A549 (cell line): ENCODE results near the gene C19orf53. TPM values are rescaled to one million over a fixed set of nuclear protein-coding genes. Genes with fewer than 3 reads are reported as not detected.

Experiments used
- ATAC-seq, 2 experiments: fragments of 200-7000 bp in 1 of 2; fragments of >200 bp in 1 of 2; cut with Nextera tagmentation in 1 of 2; cut with Tn5 transposase in 1 of 2; 3 replicates each; pipeline versions ENCODE4 v1.8.0 to v1.9.1; 2018 to 2020; ENCODE audit warnings: mild to moderate bottlenecking in 1 of 2, moderate library complexity in 1 of 2
- CTCF ChIA-PET: fragments of 300-600 bp; sonication (Branson Sonifier 250); formaldehyde crosslinking; extraction: SDS; loops from one replicate; lab custom pipeline; 2021; ENCODE audit warnings: antibody characterized with exemption, inconsistent platforms; lab: Yijun Ruan, JAX
- POLR2A ChIA-PET: fragments of 350-600 bp; formaldehyde crosslinking; extraction: SDS; loops from one replicate; lab custom pipeline; 2021; ENCODE audit warnings: antibody characterized with exemption, inconsistent platforms; lab: Yijun Ruan, JAX
- DNase-seq, 2 experiments: peaks; one replicate each; pipeline versions ENCODE4 v3.0.0 to v3.0.0-alpha.2; 2011 to 2016; ENCODE audit warnings: low read depth in 1 of 2, low spot score in 1 of 2
- FAIRE-seq: peaks from 2 replicates; lab custom pipeline; 2011; peaks lifted over from hg19 to GRCh38; lab: Jason Lieb, UNC
- H3K27ac ChIP-seq, 2 experiments: fragments of >200 bp; sonication (Bioruptor Twin); formaldehyde crosslinking; 3 replicates each; pipeline ENCODE4 v1.5.1; 2016 to 2017
- H3K4me1 ChIP-seq: fragments of >200 bp; sonication (Bioruptor Twin); formaldehyde crosslinking; 3 replicates; pipeline ENCODE4 v1.6.1; 2016
- H3K4me2 ChIP-seq: fragments of >200 bp; sonication (Bioruptor Twin); formaldehyde crosslinking; 3 replicates; pipeline ENCODE4 v1.6.1; 2016
- H3K4me3 ChIP-seq: fragments of >200 bp; sonication (Bioruptor Twin); formaldehyde crosslinking; 3 replicates; pipeline ENCODE4 v1.5.1; 2016
- H3K9me3 ChIP-seq: fragments of >200 bp; sonication (Bioruptor Twin); formaldehyde crosslinking; 3 replicates; pipeline ENCODE4 v1.6.1; 2016
- BCL3 ChIP-seq: fragments of >200 bp; sonication (Bioruptor Twin); formaldehyde crosslinking; IDR thresholded peaks from 3 replicates; pipeline ENCODE4 v1.6.1; 2016
- CBX8 ChIP-seq: fragments of 200-600 bp; sonication (generic); IDR thresholded peaks from 2 replicates; pipeline ENCODE4 v1.6.1; 2016
- CHD4 ChIP-seq: fragments of 200-600 bp; sonication (generic); IDR thresholded peaks from 2 replicates; pipeline ENCODE4 v1.6.1; 2016; ENCODE audit warnings: antibody characterized with exemption, mild to moderate bottlenecking, borderline replicate concordance
- CTCF ChIP-seq: fragments of >200 bp; sonication (Bioruptor Twin); formaldehyde crosslinking; IDR thresholded peaks from 3 replicates; pipeline ENCODE4 v1.5.1; 2016
- E2F6 ChIP-seq: IDR thresholded peaks from 2 replicates; pipeline ENCODE4 v1.6.1; 2012; ENCODE audit warnings: low read depth, borderline replicate concordance
- EHF ChIP-seq: fragments of 250-450 bp; sonication (Bioruptor Pico); IDR thresholded peaks from 2 replicates; pipeline ENCODE4 v1.5.0; 2020; ENCODE audit warnings: mild to moderate bottlenecking
- ELK1 ChIP-seq: fragments of 150-350 bp; IDR thresholded peaks from 2 replicates; pipeline ENCODE4 v1.6.1; 2014; ENCODE audit warnings: low read depth, mild to moderate bottlenecking, low read length
- EP300 ChIP-seq, 2 experiments: fragments of >200 bp; sonication (Bioruptor Twin); formaldehyde crosslinking; IDR thresholded peaks; 2 replicates in 1 of 2; 3 replicates in 1 of 2; pipeline ENCODE4 v1.6.1; 2016 to 2017
- HDAC2 ChIP-seq: fragments of 200-600 bp; sonication (generic); IDR thresholded peaks from 2 replicates; pipeline ENCODE4 v1.6.1; 2016
- HES2 ChIP-seq: fragments of >200 bp; sonication (Bioruptor Twin); formaldehyde crosslinking; IDR thresholded peaks from 2 replicates; pipeline ENCODE4 v1.6.1; 2016
- HEYL ChIP-seq: fragments of 250-450 bp; sonication (Bioruptor Pico); IDR thresholded peaks from 2 replicates; pipeline ENCODE4 v1.8.0; 2021; ENCODE audit warnings: mild to moderate bottlenecking, moderate library complexity
- HMGXB4 ChIP-seq: fragments of 250-450 bp; sonication (Bioruptor Pico); IDR thresholded peaks from 2 replicates; pipeline ENCODE4 v1.5.0; 2021; ENCODE audit warnings: mild to moderate bottlenecking, moderate library complexity, borderline replicate concordance
- HOXA7 ChIP-seq: fragments of 250-450 bp; sonication (Bioruptor Pico); IDR thresholded peaks from 2 replicates; pipeline ENCODE4 v1.5.0; 2020; ENCODE audit warnings: mild to moderate bottlenecking, moderate library complexity
- HOXB13 ChIP-seq: fragments of 250-450 bp; sonication (Bioruptor Pico); IDR thresholded peaks from 2 replicates; pipeline ENCODE4 v1.5.0; 2020; ENCODE audit warnings: low read depth, mild to moderate bottlenecking, moderate library complexity
- KDM5A ChIP-seq: fragments of 200-600 bp; sonication (generic); IDR thresholded peaks from 2 replicates; pipeline ENCODE4 v1.6.1; 2016; ENCODE audit warnings: antibody characterized with exemption, mild to moderate bottlenecking
- MAX ChIP-seq: IDR thresholded peaks from 2 replicates; pipeline ENCODE4 v1.6.1; 2012
- MAZ ChIP-seq: fragments of 150-350 bp; IDR thresholded peaks from 2 replicates; pipeline ENCODE4 v1.6.1; 2014; ENCODE audit warnings: antibody characterized with exemption, low read depth, low read length, borderline replicate concordance
- NPAS2 ChIP-seq: fragments of 250-450 bp; sonication (Bioruptor Pico); IDR thresholded peaks from 2 replicates; pipeline ENCODE4 v1.8.0; 2022; ENCODE audit warnings: mild to moderate bottlenecking, moderate library complexity, borderline replicate concordance
- POLR2A ChIP-seq: IDR thresholded peaks from 2 replicates; pipeline ENCODE4 v1.6.1; 2012; ENCODE audit warnings: mild to moderate bottlenecking, low read length
- RNF2 ChIP-seq: fragments of 200-600 bp; sonication (generic); IDR thresholded peaks from 2 replicates; pipeline ENCODE4 v1.6.1; 2016; ENCODE audit warnings: low read depth, mild to moderate bottlenecking, antibody characterized with exemption, moderate library complexity, borderline replicate concordance
- SMC3 ChIP-seq: fragments of >200 bp; sonication (Bioruptor Twin); formaldehyde crosslinking; IDR thresholded peaks from 3 replicates; pipeline ENCODE4 v1.6.1; 2018; ENCODE audit warnings: inconsistent platforms
- TFCP2L1 ChIP-seq: fragments of 250-450 bp; sonication (Bioruptor Pico); IDR thresholded peaks from 2 replicates; pipeline ENCODE4 v1.5.0; 2021; ENCODE audit warnings: mild to moderate bottlenecking
- USF2 ChIP-seq: fragments of 450-650 bp; IDR thresholded peaks from 2 replicates; pipeline ENCODE4 v1.6.1; 2014; ENCODE audit warnings: antibody characterized with exemption
- ZC3H11A ChIP-seq: fragments of 450-650 bp; IDR thresholded peaks from 2 replicates; pipeline ENCODE4 v1.6.1; 2014; ENCODE audit warnings: antibody characterized with exemption, mild to moderate bottlenecking
- ZSCAN20 ChIP-seq: fragments of 250-450 bp; sonication (Bioruptor Pico); IDR thresholded peaks from 2 replicates; pipeline ENCODE4 v1.8.0; 2022; ENCODE audit warnings: mild to moderate bottlenecking, moderate library complexity
- WGBS: methylation state at CpG from one replicate; pipeline ENCODE4 v1.1.6; 2017; ENCODE audit errors: missing lambda C conversion rate; 5-methylcytosine and 5-hydroxymethylcytosine counted together
- polyA plus RNA-seq, 4 experiments: library from polyadenylated mRNA; depleted of rRNA in 3 of 4; stranded (reverse); fragments of >200 nt; fragmentation: RNase III in 1 of 4; extraction: RNeasy Plus Mini Kit Qiagen cat#74134 plus additional on column Dnase treatment in 1 of 4; gene quantifications; 2 replicates in 3 of 4; 3 replicates in 1 of 4; pipeline ENCODE4 v1.2.3, GENCODE V29; 2011 to 2017

C19orf53 gene
- polyA plus RNA-seq, 2 of the 4 experiments (the other 2 are of a cell fraction): 105 to 143 TPM

- H3K9me3 ChIP-seq: no peaks in the 10 kb centered on the region
- no peak overlapping the region for H3K4me2 ChIP-seq
- WGBS: 96% methylated on average over 1 of the region's 1 CpG
- POLR2A ChIA-PET: no interaction called here
- no peaks in the 10 kb centered on the region for H3K4me1 ChIP-seq
- no peak for ATAC-seq
- H3K4me3 ChIP-seq: no peak overlapping the region
- H3K27ac ChIP-seq: no peak overlapping the region
- no peak for TF ChIP-seq KDM5A
- no peak for TF ChIP-seq NPAS2 (CRISPR knock-in tag)
- TF ChIP-seq HDAC2: no peak
- no peak for TF ChIP-seq EHF
- TF ChIP-seq EP300 (IDR thresholded peaks at IDR 0.05): no peak
- TF ChIP-seq HEYL (CRISPR knock-in tag): no peak
- TF ChIP-seq TFCP2L1 (CRISPR knock-in tag): no peak
- TF ChIP-seq MAZ: no peak
- no peak for DNase-seq
- no peak for FAIRE-seq
- CTCF ChIA-PET: no interaction called here
Measured at GRCh38 chr19:13738073-13738472, 36.2 kb upstream of the C19orf53 start.

GRCh38 chr19:13741893-13742292 is 32.4 kb upstream of the C19orf53 start:
- FAIRE-seq (no peak), DNase-seq (no peak), ATAC-seq (no peak)
- TF ChIP-seq ELK1 (no peak), SMC3 (no peak), HOXB13 (CRISPR knock-in tag) (no peak), MAX (no peak), HDAC2 (no peak)
- Histone ChIP-seq H3K4me2 (no peak overlapping the region), H3K4me3 (no peak overlapping the region), H3K27ac (no peak overlapping the region), H3K4me1 (no peaks in the 10 kb centered on the region), H3K9me3 (no peaks in the 10 kb centered on the region)
- WGBS: 87% methylated on average over 2 of the region's 2 CpGs
- ChIA-PET CTCF (interaction anchor here (0.6 kb wide), 1 partner anchor 53 kb away, joined by 4 read pairs; the partner anchor contains the start of gene ZSWIM4), POLR2A (interaction anchor here (0.6 to 1.0 kb wide), 2 partner anchors 10 to 108 kb away, joined by 3 to 5 read pairs; no protein-coding TSS in a partner anchor)

- POLR2A ChIA-PET: interaction anchor here (1.0 kb wide), 1 partner anchor 11 kb away, joined by 3 read pairs; no protein-coding TSS in a partner anchor
- Histone ChIP-seq H3K4me2 (no peak overlapping the region), H3K4me1 (no peaks in the 10 kb centered on the region), H3K4me3 (no peak overlapping the region), H3K9me3 (no peaks in the 10 kb centered on the region), H3K27ac (no peak overlapping the region)
- CTCF ChIA-PET: interaction anchor here (0.6 kb wide), 1 partner anchor 71 kb away, joined by 5 read pairs; no protein-coding TSS in a partner anchor
- ATAC-seq: no peak
- no peak for FAIRE-seq
- DNase-seq: no peak
- no CpG with 5 or more reads among the region's 1 CpG for WGBS
- TF ChIP-seq HMGXB4 (CRISPR knock-in tag): no peak
- TF ChIP-seq POLR2A: no peak
- TF ChIP-seq CHD4: no peak
- TF ChIP-seq MAZ: no peak
- no peak for TF ChIP-seq HOXA7 (CRISPR knock-in tag)
- TF ChIP-seq USF2: no peak
- TF ChIP-seq ELK1: no peak
- no peak for TF ChIP-seq ZSCAN20 (CRISPR knock-in tag)
- no peak for TF ChIP-seq HES2
- no peak for TF ChIP-seq CBX8
- no peak for TF ChIP-seq CTCF
- no peak for TF ChIP-seq E2F6
- no peak for TF ChIP-seq ZC3H11A
- TF ChIP-seq HEYL (CRISPR knock-in tag): no peak
- TF ChIP-seq BCL3: no peak
- no peak for TF ChIP-seq RNF2
Measured at GRCh38 chr19:13742756-13743155, 31.5 kb upstream of the C19orf53 start.
